Stomach smooth muscle (tissue), 2 donors: ENCODE data around the gene RBM44.

Experiments used
- H3K27ac ChIP-seq: one replicate; pipeline ENCODE4 v1.7.0; 2013; ENCODE audit warnings: mild to moderate bottlenecking, low read length, inconsistent platforms
- H3K27me3 ChIP-seq, 2 donors: one replicate each; pipeline ENCODE4 v1.7.0; 2013; ENCODE audit warnings: low read length in 2 of 2; ENCODE audit not compliant: insufficient read depth in 2 of 2, control insufficient read depth in 1 of 2
- H3K36me3 ChIP-seq, 2 donors: one replicate each; pipeline ENCODE4 v1.7.0; 2013; ENCODE audit warnings: low read length in 2 of 2; ENCODE audit not compliant: control insufficient read depth in 2 of 2, insufficient read depth in 2 of 2
- H3K4me1 ChIP-seq: one replicate; pipeline ENCODE4 v1.7.0; 2013; ENCODE audit warnings: low read length; ENCODE audit not compliant: control insufficient read depth, insufficient read depth
- H3K4me3 ChIP-seq, 2 donors: one replicate each; pipeline ENCODE4 v1.7.0; 2013; ENCODE audit warnings: low read length in 2 of 2
- H3K9ac ChIP-seq, 2 donors: one replicate each; pipeline ENCODE4 v1.7.0; 2013; ENCODE audit warnings: low read length in 2 of 2, mild to moderate bottlenecking in 1 of 2
- H3K9me3 ChIP-seq, 2 donors: one replicate each; pipeline ENCODE4 v1.7.0; 2013; ENCODE audit warnings: low read length in 2 of 2; ENCODE audit not compliant: control insufficient read depth in 2 of 2
- donor health status: healthy.
- donor health status: Pancreatic carcinoma.

Gene RBM44

DNA sequence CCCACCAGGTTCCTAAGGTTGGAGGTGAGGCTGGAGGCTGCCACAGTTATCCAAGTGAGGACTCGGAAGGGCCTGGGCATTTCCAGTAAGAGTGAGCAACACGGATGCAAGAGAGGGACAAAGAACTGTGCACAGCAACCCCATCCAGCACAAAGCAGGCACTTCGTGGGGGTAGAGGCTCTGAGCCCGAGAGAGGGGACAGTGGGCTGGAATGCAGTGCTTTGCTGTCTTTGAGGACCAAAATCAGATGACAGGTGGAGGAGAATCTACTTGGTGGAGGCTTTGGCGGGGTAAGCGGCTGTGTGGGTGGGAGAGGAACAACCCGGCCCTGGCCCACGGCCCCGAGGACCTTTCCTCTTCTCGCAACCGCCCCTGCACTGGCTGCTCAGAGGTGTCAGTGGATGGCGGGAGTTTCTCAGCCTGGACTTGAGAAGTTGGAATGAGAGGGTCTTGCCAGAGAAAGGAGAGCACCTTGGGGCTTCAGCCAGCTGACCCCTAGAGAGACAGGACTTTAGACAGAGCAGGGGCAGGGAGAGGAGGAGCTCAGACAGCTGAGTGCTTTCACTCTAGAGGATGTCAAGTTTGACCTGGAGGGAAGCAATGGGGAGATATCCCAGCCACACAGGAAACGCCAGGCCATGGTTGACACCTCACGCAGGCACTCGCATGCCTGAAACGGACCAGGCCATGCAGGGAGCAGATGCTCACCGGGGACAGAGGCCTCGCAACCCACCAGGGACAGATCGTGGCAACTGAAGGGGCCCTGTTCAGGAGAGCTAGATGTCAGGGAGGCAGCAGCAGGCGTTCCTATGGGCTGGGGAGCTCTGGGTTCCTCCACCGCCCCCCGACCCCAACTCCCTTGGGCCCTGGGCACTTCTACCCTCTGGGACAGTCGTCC is 72.4 kb downstream of the RBM44 start:
- Histone ChIP-seq H3K27ac (peak overlapping the region; percentile 53), H3K9ac (no peak overlapping the region), H3K4me3 (peak overlapping the region in 1 of 2 donors; percentile 15), H3K9me3 (no peaks in the 10 kb centered on the region), H3K36me3 (no peaks in the 10 kb centered on the region), H3K4me1 (peaks cover 77% of the 10 kb centered on the region), H3K27me3 (no peaks in the 10 kb centered on the region)

DNA sequence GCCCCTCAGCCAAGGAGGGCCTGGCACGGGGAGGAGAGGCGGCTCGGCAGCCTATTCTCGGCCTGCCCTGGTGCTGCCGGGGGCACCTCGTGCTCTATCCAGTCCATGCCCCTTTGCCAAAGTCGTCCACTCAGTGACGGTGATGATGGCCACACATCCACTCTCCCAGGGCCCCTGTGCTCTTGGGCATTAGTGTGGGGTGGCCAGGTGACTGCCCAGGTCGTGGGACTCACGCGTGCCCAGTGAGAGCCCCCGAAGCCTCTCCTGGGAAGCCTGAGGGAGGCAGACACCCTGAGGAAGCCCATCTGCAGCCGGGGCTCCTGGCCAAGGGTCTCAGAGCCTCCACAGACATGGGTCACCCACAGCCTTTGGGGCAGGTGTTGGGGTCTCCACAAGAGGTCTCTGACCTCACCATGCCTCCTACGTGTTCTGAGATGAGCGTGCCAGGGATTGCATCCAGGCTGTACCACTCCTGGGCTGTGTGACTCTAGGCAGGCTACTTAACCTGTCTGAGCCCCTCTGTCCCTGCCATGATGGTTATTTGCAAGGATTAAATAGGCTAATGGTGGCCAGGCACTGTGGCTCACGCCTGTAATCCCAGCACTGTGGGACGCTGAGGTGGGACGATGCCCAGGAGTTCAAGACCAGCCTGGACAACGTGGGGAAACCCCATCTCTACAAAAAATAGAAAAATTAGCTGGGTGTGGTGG is 73.8 kb downstream of the RBM44 start:
- Histone ChIP-seq H3K4me1 (peaks cover 84% of the 10 kb centered on the region), H3K9me3 (no peaks in the 10 kb centered on the region), H3K9ac (no peak overlapping the region), H3K27me3 (no peaks in the 10 kb centered on the region), H3K27ac (peak overlapping the region; percentile 78), H3K36me3 (peaks cover 0 to 2% of the 10 kb centered on the region in 2 donors), H3K4me3 (no peak overlapping the region)

DNA sequence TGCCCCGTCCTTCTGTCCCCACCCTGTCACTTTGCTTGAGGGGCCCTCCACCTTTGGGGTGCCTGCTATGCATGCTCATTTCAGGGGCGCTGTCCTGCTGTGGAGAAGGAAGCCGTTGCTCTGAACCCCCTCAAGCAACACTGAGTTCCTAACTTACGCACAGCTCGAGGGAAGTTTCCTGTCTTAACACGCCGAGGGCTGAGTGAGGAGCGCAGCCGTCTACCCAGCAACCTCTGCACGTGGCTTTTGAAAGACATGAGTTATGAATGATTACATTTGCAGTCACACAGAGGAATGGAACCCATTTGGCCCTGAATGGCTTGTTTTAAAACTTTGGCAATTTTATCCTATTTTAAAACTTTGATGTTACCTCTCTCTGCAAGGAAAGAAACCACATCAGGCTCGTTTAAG is 74.8 kb downstream of the RBM44 start:
- Histone ChIP-seq H3K27ac (peak overlapping the region; percentile 78), H3K9ac (peak overlapping the region in 1 of 2 donors; percentile 32), H3K27me3 (no peaks in the 10 kb centered on the region), H3K36me3 (peaks cover 0 to 3% of the 10 kb centered on the region in 2 donors), H3K4me1 (peaks cover 93% of the 10 kb centered on the region), H3K9me3 (no peaks in the 10 kb centered on the region), H3K4me3 (peak overlapping the region; percentile 33 to 35)

DNA sequence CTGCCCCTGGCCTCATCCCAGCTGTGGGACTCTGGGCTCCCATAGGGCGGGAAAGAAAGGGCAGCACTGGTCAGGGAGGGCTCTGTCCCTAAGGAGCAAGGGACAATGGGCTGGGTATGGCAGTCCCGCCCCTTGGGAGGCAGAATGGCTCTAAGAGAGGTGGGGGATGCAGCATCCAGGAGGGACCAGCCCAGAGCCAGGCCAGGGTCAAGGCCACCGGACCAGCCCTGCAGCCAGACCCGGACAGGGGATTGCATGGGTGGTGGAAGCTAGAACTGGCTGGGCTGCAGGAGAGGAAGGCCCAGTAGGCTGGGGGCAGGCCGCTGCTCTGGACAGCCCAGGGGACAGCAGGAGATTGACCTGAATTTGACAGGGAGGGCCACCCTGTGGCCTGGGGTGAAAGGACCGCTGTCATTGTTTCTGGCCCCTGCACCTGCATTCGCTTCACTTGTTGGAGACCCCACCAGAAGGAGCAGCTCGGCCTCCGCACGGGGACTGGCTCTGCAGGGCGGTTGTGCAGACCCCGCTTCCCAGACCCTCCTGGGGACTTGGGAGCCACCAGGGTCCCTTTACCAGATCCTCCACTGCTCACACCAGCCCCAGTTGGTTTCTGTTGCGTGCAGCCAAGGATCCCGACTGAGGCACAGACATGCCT is 75.4 kb downstream of the RBM44 start:
- H3K9me3 ChIP-seq, result no peaks in the 10 kb centered on the region
- peak overlapping the region; percentile 78 for H3K27ac ChIP-seq
- H3K36me3 ChIP-seq, result peaks cover 0 to 3% of the 10 kb centered on the region in 2 donors
- peaks cover 88% of the 10 kb centered on the region for H3K4me1 ChIP-seq
- no peaks in the 10 kb centered on the region for H3K27me3 ChIP-seq
- H3K4me3 ChIP-seq, result peak overlapping the region; percentile 47
- peak overlapping the region in 1 of 2 donors; percentile 32 for H3K9ac ChIP-seq

DNA sequence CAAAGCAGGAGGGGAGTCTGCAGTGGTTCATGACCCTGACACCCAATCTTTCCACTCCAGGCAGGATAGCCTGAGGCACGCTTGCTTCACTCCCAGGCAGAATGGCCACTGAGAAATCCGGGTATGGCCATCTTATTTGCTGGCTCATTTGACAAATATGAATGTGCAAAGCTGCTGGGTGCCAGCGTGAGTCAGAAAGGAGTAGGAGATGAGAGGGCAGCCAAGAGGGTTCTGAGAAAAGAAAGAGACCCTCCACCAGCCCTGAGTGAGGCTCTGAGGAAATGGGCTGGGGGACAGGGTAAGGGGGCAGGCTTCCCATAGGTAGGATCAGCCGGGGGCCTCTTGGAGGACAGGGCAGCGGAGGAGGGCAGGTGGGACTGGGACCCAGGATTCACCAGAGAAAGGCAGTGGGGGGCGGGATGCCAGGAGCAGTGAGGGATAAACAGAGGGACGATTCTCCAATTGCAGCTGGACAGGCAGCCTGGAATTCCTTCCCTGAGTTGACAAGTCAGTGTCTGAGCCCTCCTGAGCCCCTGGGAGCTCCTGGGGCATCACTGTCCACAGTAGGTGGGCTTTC is 76.1 kb downstream of the RBM44 start:
- H3K9ac ChIP-seq, result peak overlapping the region in 1 of 2 donors; percentile 53
- H3K4me3 ChIP-seq, result peak overlapping the region; percentile 22 to 47
- H3K27me3 ChIP-seq, result no peaks in the 10 kb centered on the region
- peaks cover 0 to 3% of the 10 kb centered on the region in 2 donors for H3K36me3 ChIP-seq
- H3K4me1 ChIP-seq, result peaks cover 85% of the 10 kb centered on the region
- H3K27ac ChIP-seq, result peak overlapping the region; percentile 78
- no peaks in the 10 kb centered on the region for H3K9me3 ChIP-seq

DNA sequence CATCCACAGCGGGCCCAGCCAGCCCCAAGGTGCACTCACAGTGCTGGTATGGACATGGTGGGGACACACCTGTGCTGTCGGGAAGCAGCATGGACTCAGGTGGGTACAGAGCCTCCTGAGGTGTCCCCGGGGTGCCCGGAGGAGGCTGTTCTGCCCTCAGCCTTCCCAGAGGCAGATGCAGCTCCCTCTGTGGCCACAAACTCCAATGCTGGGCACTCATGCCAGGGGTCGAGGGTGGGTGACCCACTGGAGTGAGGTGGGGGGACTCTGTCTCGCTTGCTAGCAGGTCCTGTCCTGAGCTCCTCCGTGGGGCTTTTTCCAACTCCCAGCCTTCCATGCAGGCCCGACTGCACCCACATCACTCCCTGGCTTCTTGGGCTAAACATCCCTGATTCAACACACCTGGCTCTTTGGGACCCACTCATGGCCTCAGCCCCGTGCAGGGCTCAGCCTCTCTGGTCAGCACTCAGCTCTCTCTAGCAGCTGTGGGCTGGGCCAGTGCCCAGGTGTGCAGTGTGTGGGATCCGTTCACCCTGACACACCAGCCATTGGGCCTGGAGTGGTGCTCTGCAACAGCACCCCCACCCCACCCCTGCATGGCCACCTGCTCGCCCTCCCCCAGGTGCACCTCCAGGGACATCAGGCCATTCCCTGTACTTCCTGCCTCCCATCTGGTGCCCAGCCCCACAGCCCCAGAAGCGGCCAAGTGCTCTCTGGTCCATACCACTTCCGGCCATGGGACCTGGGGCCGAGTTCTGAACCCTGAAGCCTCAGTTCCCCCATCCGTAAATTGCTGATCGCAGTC is 76.9 kb downstream of the RBM44 start:
- Histone ChIP-seq H3K36me3 (peaks cover 0 to 3% of the 10 kb centered on the region in 2 donors), H3K27ac (peak overlapping the region; percentile 78), H3K27me3 (no peaks in the 10 kb centered on the region), H3K4me1 (peaks cover 77% of the 10 kb centered on the region), H3K9me3 (no peaks in the 10 kb centered on the region), H3K4me3 (no peak overlapping the region), H3K9ac (peak overlapping the region in 1 of 2 donors; percentile 53)

DNA sequence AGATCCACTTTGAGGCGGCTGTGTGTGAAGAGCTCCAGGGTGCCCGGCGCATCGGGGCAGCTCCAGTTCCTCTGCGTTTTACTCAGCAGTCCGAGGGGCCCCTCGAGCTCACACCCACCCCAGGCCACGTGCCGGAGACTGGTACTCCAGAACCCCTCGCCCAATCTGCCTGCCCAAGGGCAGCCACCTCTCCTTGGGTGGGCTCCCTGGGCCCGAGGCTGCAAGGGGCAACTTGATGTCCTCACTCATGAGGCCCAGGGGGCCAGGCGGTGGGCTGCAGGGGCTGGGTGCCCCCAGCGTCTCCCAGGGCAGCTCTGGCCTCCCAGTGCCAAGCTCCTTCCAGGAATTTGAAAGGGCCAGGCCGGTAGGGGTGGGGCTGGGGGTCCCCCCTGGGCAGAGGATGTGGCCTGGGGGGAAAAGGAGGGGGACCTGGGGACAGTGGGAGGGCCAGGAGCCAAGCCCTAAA is 77.5 kb downstream of the RBM44 start:
- peaks cover 71% of the 10 kb centered on the region for H3K4me1 ChIP-seq
- H3K27ac ChIP-seq, result peak overlapping the region; percentile 78
- H3K9me3 ChIP-seq, result no peaks in the 10 kb centered on the region
- no peaks in the 10 kb centered on the region for H3K27me3 ChIP-seq
- H3K36me3 ChIP-seq, result peaks cover 3% of the 10 kb centered on the region in 2 donors
- H3K9ac ChIP-seq, result no peak overlapping the region
- H3K4me3 ChIP-seq, result no peak overlapping the region

DNA sequence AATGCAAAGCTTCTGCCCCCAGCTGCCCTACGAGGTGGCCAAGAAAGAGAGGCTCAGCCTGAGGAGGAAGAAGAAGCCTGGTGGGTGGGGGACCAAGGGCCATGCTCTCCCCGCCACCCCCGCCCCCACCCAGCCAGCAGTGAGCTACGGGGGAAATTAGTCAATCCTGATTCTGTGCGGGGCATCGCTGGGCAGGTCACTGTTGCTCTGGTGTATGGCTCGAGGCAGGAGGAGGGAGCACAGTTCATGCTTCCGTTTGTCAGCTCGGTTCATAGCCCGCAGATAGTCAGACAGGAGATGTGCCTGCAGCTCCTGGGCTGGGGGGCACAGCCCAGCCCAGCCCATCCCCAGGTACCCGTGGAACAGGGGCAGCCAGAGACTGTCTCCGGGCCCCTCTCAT is 78.0 kb downstream of the RBM44 start:
- no peak overlapping the region for H3K4me3 ChIP-seq
- H3K36me3 ChIP-seq, result peaks cover 7 to 8% of the 10 kb centered on the region in 2 donors
- peaks cover 66% of the 10 kb centered on the region for H3K4me1 ChIP-seq
- H3K9me3 ChIP-seq, result no peaks in the 10 kb centered on the region
- H3K27me3 ChIP-seq, result no peaks in the 10 kb centered on the region
- H3K27ac ChIP-seq, result peak overlapping the region; percentile 78
- no peak overlapping the region for H3K9ac ChIP-seq

DNA sequence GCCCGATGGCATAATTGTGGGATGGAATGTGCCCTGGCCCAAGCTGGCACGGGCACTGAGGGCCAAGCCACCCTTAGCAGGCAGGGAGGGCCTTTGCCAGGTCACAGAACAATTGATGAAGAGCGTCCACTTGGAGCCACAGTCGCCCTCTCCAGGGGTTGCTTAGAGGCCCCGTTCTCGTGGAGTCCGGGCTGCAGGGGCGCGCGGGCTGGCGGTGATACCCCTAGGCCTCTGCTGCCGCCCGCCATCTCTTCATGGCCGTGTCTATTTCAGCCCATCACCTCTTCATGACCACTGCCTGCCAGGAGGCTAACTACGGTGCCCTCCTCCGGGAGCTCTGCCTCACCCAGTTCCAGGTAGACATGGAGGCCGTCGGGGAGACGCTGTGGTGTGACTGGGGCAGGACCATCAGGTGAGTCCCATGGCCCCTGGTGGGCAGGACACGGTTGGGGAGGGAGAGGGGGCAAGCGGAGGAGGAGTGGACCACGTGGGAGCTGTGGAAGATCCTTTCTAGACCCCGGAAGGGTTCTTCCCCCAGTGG is 78.4 kb downstream of the RBM44 start:
- Histone ChIP-seq H3K4me1 (peaks cover 61% of the 10 kb centered on the region), H3K27ac (peak overlapping the region; percentile 78)

More for the DNA sequence above, 78.4 kb downstream of the RBM44 start:
- Histone ChIP-seq H3K4me3 (no peak overlapping the region), H3K9me3 (no peaks in the 10 kb centered on the region), H3K36me3 (peaks cover 8% of the 10 kb centered on the region in 2 donors), H3K9ac (no peak overlapping the region), H3K27me3 (no peaks in the 10 kb centered on the region)
